DMS79 (cell line): ENCODE data around the gene PCGF1.

Experiments used
- DNase-seq: peaks from one replicate; lab custom pipeline; 2025; lab: John Stamatoyannopoulos, UW

PCGF1 gene

GRCh38 chr2:74515271-74515980 is 7.9 kb upstream of the PCGF1 start:
- no peak for DNase-seq

GRCh38 chr2:74514368-74515270 is 7.1 kb upstream of the PCGF1 start, which contains the start of gene TLX2:
Gene TLX2 (plus strand): TSS chr2:74514450. CDS start chr2:74514807, 357 bp downstream.
- DNase-seq, result no peak

- DNase-seq, result no peak
Observed at GRCh38 chr2:74513605-74514367, 6.3 kb upstream of the PCGF1 start.

GRCh38 chr2:74512744-74513604 is 5.5 kb upstream of the PCGF1 start:
- DNase-seq, result no peak

- no peak for DNase-seq
Observed at GRCh38 chr2:74511104-74511989, 3.9 kb upstream of the PCGF1 start.

DNA sequence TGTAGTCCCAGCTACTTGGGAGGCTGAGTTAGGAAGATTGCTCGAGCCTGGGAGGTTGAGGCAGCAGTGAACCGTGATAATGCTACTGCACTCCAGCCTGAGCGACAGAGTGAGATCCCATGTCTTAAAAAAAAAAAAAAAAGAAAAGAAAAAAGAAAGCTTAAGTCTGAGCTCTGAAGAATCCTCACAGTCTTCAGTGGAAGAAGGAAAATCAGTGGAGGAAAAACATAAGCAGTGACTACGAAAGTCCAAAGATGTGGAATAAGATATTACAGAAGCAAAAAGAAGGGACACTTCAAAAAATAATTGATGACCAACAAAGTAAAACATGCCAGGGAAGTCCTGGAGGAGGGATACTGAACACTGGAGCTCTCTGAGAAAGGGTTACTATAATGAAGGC is 2.8 kb upstream of the PCGF1 start:
- no peak for DNase-seq

DNA sequence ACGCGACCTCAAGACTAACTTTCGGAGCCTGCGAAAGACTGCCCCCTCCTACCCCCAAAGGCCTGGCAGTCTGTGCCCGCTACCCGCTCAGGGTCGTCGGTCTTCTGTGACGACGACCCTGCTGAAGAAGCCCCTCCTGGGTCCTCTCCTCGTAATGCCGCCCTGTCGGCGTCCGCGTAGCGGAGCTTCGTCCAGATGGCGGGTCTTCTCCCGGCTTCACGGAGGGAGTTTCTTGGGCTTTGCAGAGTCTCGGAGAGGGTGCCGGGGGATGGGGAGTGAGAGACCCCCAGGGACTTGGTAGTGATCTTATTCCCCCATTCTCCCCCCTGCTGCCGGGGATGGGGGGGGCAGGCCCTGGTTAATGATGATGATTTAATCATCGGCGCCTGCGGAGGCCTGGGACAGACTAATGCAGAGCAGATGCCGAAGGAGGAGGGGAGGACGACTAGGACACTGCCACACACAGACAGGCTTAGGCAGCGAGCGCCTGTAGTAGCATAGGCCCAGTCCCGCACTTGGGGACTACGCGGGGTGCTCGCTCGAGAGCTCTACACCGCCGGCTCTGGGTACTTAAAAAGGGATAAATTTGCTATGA is 528 bp upstream of the PCGF1 start:
- DNase-seq, result no peak

GRCh38 chr2:74505448-74506246 is 1.8 kb downstream of the PCGF1 start:
- no peak for DNase-seq

DNA sequence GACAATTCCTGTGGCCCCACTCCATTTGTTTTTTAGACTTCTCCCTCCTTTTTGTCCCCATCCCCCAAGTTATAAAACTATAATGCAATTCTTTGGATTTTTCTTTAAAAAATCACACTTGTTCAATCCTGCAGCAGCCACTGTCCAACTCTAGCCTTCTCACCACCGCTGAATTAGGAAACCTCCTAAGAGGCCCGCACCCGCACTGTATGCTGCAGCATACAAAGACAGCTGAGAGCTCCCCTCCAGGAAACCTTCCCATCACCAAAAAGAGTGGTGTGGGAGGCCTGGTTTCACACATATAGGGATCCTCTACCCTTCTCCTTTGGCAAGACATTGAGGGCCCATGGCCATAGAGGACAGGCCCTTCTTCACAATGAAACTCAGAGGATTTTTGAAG is 2.9 kb downstream of the PCGF1 start:
- DNase-seq, result no peak

GRCh38 chr2:74503506-74504475 is 3.7 kb downstream of the PCGF1 start:
- no peak for DNase-seq

DNA sequence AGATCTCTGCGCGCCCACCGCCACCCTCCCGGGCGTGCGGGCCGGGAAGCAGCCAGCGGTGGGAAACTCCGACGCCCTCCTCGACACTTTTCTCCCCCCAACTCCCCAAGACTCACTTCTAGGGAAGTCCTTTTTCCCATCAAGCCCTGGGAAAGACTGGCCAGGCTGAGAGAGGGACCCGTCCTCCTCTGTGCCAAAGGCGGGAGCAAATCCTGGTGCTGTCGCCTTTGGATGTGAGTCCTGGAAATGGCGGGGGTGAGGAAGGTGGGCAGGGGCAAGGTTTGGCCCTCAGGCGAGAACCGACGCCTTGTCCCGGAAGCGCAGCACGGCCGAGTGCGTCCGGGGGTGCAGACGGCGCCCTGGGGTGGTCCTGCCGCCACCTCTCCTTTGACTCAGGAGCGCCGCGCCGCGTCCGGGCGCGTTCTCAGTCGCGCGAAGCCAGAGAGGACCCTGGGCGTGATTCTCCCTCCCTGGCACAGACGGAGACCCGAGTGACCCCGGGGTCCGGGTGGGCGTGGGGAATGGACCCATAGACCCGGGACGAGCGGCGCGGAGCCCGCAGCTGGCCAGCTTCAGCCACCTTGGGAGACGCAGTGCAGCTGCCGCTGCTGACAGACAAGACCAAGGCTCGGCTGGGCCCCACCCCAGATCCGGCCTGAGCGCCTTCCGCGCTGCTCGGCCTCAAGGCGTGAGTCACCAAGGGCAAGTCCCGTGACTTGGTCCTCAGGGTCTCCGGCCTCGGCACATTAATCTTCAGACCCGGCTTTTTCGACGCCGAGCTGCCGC is 4.6 kb downstream of the PCGF1 start:
- no peak for DNase-seq

- DNase-seq, result no peak
Observed at GRCh38 chr2:74502147-74502719, 5.3 kb downstream of the PCGF1 start.

- no peak for DNase-seq
Observed at GRCh38 chr2:74501335-74502071, 6.0 kb downstream of the PCGF1 start.

- DNase-seq, result no peak
Observed at GRCh38 chr2:74500578-74500946, 6.9 kb downstream of the PCGF1 start.

DNA sequence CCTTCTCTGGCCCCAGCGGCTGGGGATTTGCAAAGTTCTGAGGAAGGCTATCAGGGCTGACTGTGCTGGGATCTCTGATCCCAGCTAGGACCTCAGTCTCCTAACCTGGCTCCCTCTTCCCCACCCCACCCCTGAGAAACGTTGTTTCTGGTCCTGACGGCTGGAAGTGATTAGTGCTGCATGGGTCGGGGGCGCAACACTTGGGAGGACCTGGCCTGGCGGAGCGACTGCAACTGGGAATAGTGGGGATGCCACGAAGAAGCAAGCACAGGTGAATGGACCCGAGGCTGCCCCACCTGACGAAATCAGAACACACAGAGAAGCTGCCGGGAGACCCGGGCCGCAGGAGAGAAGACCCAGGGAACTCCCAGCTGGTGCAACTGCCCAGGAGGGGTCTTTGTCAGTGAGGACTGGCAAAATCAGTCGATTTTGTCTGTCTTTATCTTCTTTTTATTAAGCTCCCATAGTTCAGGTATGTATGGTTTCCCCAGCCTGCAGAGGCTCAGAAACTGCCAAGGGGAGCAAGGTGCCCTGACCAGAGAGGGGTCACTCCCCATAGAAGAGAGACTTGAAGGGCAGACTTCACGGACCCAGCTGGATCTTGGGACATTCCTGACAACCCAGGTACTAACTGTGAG is 7.4 kb downstream of the PCGF1 start:
- DNase-seq, result no peak
